Measurements from ENCODE around the gene GCH1.

The GCH1 gene

DNA sequence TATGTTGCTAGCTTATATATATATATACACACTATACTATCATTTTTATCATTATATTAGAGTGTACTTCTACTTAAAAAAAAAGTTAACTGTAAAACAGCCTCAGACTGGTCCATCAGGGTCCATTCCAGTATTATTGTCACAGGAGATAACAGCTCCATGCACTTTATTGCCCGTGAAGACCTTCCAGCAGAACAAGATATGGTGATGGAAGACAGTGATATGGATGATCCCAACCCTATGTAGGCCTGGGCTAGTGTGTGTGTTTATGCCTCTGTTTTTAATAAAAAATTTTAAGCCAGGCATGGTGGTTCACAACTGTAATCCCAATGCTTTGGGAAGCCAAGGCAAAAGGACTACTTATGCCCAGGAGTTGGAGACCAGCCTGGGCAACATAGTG lies 86.2 kb downstream of the GCH1 start:
- in situ Hi-C loops (cut with HindIII; ENCODE audit: low sequenced_read_pairs) = no loop called here
- TF ChIP-seq, protein P1, sequence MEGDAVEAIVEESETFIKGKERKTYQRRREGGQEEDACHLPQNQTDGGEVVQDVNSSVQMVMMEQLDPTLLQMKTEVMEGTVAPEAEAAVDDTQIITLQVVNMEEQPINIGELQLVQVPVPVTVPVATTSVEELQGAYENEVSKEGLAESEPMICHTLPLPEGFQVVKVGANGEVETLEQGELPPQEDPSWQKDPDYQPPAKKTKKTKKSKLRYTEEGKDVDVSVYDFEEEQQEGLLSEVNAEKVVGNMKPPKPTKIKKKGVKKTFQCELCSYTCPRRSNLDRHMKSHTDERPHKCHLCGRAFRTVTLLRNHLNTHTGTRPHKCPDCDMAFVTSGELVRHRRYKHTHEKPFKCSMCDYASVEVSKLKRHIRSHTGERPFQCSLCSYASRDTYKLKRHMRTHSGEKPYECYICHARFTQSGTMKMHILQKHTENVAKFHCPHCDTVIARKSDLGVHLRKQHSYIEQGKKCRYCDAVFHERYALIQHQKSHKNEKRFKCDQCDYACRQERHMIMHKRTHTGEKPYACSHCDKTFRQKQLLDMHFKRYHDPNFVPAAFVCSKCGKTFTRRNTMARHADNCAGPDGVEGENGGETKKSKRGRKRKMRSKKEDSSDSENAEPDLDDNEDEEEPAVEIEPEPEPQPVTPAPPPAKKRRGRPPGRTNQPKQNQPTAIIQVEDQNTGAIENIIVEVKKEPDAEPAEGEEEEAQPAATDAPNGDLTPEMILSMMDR (IDR thresholded peaks at IDR 0.05; ENCODE audit: low read depth, low read length) = no peak
- DNase-seq (ENCODE audit: low read depth, low spot score) = no peak
- H3K4me3 ChIP-seq (ENCODE audit: low read depth, low read length) = no peak overlapping the region

- in situ Hi-C loops (cut with HindIII; ENCODE audit: low sequenced_read_pairs) = no loop called here
- TF ChIP-seq, protein P1 (IDR thresholded peaks at IDR 0.05; ENCODE audit: low read depth, low read length) = no peak
These were observed 87.1 kb downstream of the GCH1 start for GRCh38 chr14:54815515-54815914.

GRCh38 chr14:54815016-54815415 lies 87.6 kb downstream of the GCH1 start:
- no peak overlapping the region for H3K4me3 ChIP-seq (ENCODE audit: low read depth, low read length)
- in situ Hi-C loops (cut with HindIII; ENCODE audit: low sequenced_read_pairs) = no loop called here
- peak; percentile 13 for DNase-seq (ENCODE audit: low read depth, low spot score)
- TF ChIP-seq, protein P1 (IDR thresholded peaks at IDR 0.05; ENCODE audit: low read depth, low read length) = no peak

More at GRCh38 chr14:54815515-54815914, 87.1 kb downstream of the GCH1 start:
- no peak for DNase-seq (ENCODE audit: low read depth, low spot score)
- H3K4me3 ChIP-seq (ENCODE audit: low read depth, low read length) = no peak overlapping the region

DNA sequence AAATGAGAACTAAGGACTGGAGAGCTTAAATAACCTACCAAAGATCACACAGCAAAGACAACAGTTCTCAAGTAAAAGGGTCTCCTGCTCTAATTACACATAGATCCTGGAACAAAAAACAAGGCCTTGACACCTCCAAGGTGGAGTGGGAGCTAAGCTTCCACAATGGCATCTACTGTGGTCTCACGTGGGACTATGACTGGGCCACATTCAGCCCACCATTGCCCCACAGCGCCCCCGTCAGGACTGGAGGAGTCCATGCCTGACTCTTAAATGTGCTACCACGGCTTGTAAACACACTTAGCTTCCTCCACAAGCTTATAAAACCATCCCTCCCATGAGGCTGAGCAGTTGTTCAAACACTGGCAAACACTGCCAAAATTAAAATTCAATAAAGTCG lies 88.5 kb downstream of the GCH1 start:
- in situ Hi-C loops (cut with HindIII; ENCODE audit: low sequenced_read_pairs) = no loop called here
- DNase-seq (ENCODE audit: low read depth, low spot score) = no peak

DNA sequence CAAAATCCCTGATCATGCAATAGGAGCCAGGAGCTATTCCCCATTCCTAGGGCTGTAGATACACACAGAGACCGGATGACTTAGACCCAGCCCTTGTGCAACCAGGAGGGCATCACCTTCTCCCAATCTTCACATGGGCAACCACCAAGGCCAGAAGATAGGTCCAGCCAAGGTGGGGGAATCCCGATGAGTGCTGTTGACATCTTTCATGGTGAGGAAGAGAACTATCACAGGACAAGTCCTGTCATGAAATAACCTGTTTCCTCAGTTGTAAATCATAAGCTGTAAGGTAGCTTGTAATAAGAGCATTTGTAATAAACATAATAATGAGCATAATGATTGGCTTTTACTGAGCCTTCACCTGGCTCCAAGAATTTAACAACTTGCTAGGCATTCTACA lies 89.5 kb downstream of the GCH1 start:
- in situ Hi-C loops (cut with HindIII; ENCODE audit: low sequenced_read_pairs) = no loop called here
- H3K4me3 ChIP-seq (ENCODE audit: low read depth, low read length) = no peak overlapping the region
- TF ChIP-seq, protein P1 (IDR thresholded peaks at IDR 0.05; ENCODE audit: low read depth, low read length) = no peak
- DNase-seq (ENCODE audit: low read depth, low spot score) = no peak

More for the DNA sequence above, 88.5 kb downstream of the GCH1 start:
- H3K4me3 ChIP-seq (ENCODE audit: low read depth, low read length) = no peak overlapping the region
- TF ChIP-seq, protein P1 (IDR thresholded peaks at IDR 0.05; ENCODE audit: low read depth, low read length) = peak; percentile 14

- H3K4me3 ChIP-seq (ENCODE audit: low read depth, low read length) = no peak overlapping the region
- DNase-seq (ENCODE audit: low read depth, low spot score) = no peak
- TF ChIP-seq, protein P1 (IDR thresholded peaks at IDR 0.05; ENCODE audit: low read depth, low read length) = no peak
- in situ Hi-C loops (cut with HindIII; ENCODE audit: low sequenced_read_pairs) = no loop called here
These were observed 90.0 kb downstream of the GCH1 start for GRCh38 chr14:54812617-54813016.

GRCh38 chr14:54809767-54810166 lies 92.9 kb downstream of the GCH1 start:
- TF ChIP-seq, protein P1 (IDR thresholded peaks at IDR 0.05; ENCODE audit: low read depth, low read length) = no peak
- DNase-seq (ENCODE audit: low read depth, low spot score) = no peak
- H3K4me3 ChIP-seq (ENCODE audit: low read depth, low read length) = no peak overlapping the region
- in situ Hi-C loops (cut with HindIII; ENCODE audit: low sequenced_read_pairs) = no loop called here

Data from astrocyte of the spinal cord (primary cell).